Gastroesophageal sphincter (tissue), 4 donors: Measurements from ENCODE around the gene SLC6A1. TPM values are rescaled to one million over a fixed set of nuclear protein-coding genes. Genes with fewer than 3 reads are reported as not detected.

ENCODE experiments used
- ATAC-seq: fragments of 150-250 bp; one replicate; pipeline ENCODE4 v1.9.1; 2016; ENCODE audit warnings: mild to moderate bottlenecking, moderate library complexity
- H3K27ac ChIP-seq, 4 donors: fragments of 200-600 bp; sonication (generic) in 3 of 4; 1 replicate in 3 of 4; 2 replicates in 1 of 4; pipeline ENCODE4 v1.5.1; 2016 to 2019
- H3K27me3 ChIP-seq: fragments of 200-600 bp; sonication (generic); one replicate; pipeline ENCODE4 v1.5.1; 2019
- H3K36me3 ChIP-seq, 2 donors: fragments of 200-600 bp; sonication (generic); one replicate each; pipeline ENCODE4 v1.5.1; 2019; ENCODE audit warnings: control low read depth in 1 of 2
- H3K4me1 ChIP-seq, 3 donors: fragments of 200-600 bp; sonication (generic); 1 replicate in 2 of 3; 2 replicates in 1 of 3; pipeline ENCODE4 v1.5.1; 2016 to 2019; ENCODE audit warnings: control low read depth in 2 of 3
- H3K4me3 ChIP-seq, 2 donors: fragments of 200-600 bp; sonication (generic); one replicate each; pipeline ENCODE4 v1.5.1; 2019; ENCODE audit warnings: mild to moderate bottlenecking in 1 of 2, moderate library complexity in 1 of 2
- H3K9me3 ChIP-seq, 3 donors: fragments of 200-600 bp; sonication (generic); one replicate each; pipeline ENCODE4 v1.5.1; 2017 to 2019; ENCODE audit warnings: control low read depth in 2 of 3
- CTCF ChIP-seq, 4 experiments: fragments of 200-600 bp in 2 of 4; fragments of 450-650 bp in 2 of 4; sonication (generic) in 1 of 4; IDR thresholded peaks; one replicate each; pipeline ENCODE4 v1.5.1; 2017 to 2019; ENCODE audit warnings: antibody characterized with exemption in 4 of 4, mild to moderate bottlenecking in 2 of 4, moderate library complexity in 2 of 4
- EP300 ChIP-seq: sonication (generic); formaldehyde crosslinking; IDR thresholded peaks from one replicate; pipeline ENCODE4 v1.6.1; 2017; ENCODE audit warnings: antibody characterized with exemption, mild to moderate bottlenecking
- POLR2A ChIP-seq, 2 donors: fragments of 450-650 bp; IDR thresholded peaks; one replicate each; pipeline ENCODE4 v1.6.1; 2017; ENCODE audit warnings: antibody characterized with exemption in 2 of 2, mild to moderate bottlenecking in 2 of 2, moderate library complexity in 1 of 2
- POLR2AphosphoS5 ChIP-seq: sonication (generic); formaldehyde crosslinking; IDR thresholded peaks from one replicate; pipeline ENCODE4 v1.6.1; 2017; ENCODE audit warnings: antibody characterized with exemption
- WGBS, 2 donors: methylation state at CpG; one replicate each; pipeline ENCODE4 v1.1.5; 2018; ENCODE audit warnings: low coverage in 1 of 2; 5-methylcytosine and 5-hydroxymethylcytosine counted together
- total RNA-seq, 4 donors: library from RNA; depleted of rRNA; stranded (reverse); fragments of >200 nt; gene quantifications; one replicate each; pipeline ENCODE4 v1.1.0, GENCODE V29; 2016

Gene SLC6A1
- total RNA-seq, 4 donors from 2014 or later = 0.62 to 2.5 (median 0.67) TPM; not detected in 1

- no peaks in the 10 kb centered on the region for H3K36me3 ChIP-seq
- H3K27ac ChIP-seq = no peak overlapping the region
- H3K4me1 ChIP-seq = peaks cover 0 to 6% (median 0%) of the 10 kb centered on the region in 3 donors
- TF ChIP-seq POLR2AphosphoS5 (no peak), CTCF (IDR thresholded peaks at IDR 0.05) (no peak), POLR2A (IDR thresholded peaks at IDR 0.05) (no peak), EP300 (no peak)
- H3K27me3 ChIP-seq = peaks cover 13% of the 10 kb centered on the region
- ATAC-seq = no peak
- WGBS, 2 donors = 17% methylated on average over 6 of the region's 10 CpGs; no CpG with 5 or more reads in 1 of the 2 donors
- no peaks in the 10 kb centered on the region for H3K9me3 ChIP-seq
- H3K4me3 ChIP-seq = no peak overlapping the region
Observed at GRCh38 chr3:10977892-10978510, 14.5 kb upstream of the SLC6A1 start.

GRCh38 chr3:10978956-10979355, 13.6 kb upstream of the SLC6A1 start:
- Histone ChIP-seq H3K4me3 (no peak overlapping the region), H3K27me3 (peaks cover 4% of the 10 kb centered on the region), H3K4me1 (peaks cover 0 to 13% (median 0%) of the 10 kb centered on the region in 3 donors), H3K36me3 (no peaks in the 10 kb centered on the region), H3K9me3 (no peaks in the 10 kb centered on the region), H3K27ac (no peak overlapping the region)
- 87 to 91% methylated on average over 5 to 7 of the region's 7 CpGs for WGBS, 2 donors
- no peak for TF ChIP-seq EP300
- TF ChIP-seq POLR2A (IDR thresholded peaks at IDR 0.05) = no peak
- no peak for TF ChIP-seq POLR2AphosphoS5
- TF ChIP-seq CTCF (IDR thresholded peaks at IDR 0.05) = no peak
- no peak for ATAC-seq

- H3K9me3 ChIP-seq = no peaks in the 10 kb centered on the region
- ATAC-seq = no peak
- H3K4me3 ChIP-seq = no peak overlapping the region
- no peaks in the 10 kb centered on the region for H3K27me3 ChIP-seq
- no peak for TF ChIP-seq EP300
- no peak for TF ChIP-seq CTCF (IDR thresholded peaks at IDR 0.05)
- no peak for TF ChIP-seq POLR2A (IDR thresholded peaks at IDR 0.05)
- no peak for TF ChIP-seq POLR2AphosphoS5
- H3K27ac ChIP-seq = no peak overlapping the region
- H3K36me3 ChIP-seq = no peaks in the 10 kb centered on the region
- WGBS, 2 donors = 73 to 74% methylated on average over 6 to 7 of the region's 7 CpGs
- H3K4me1 ChIP-seq = peaks cover 0 to 13% (median 0%) of the 10 kb centered on the region in 3 donors
Observed at GRCh38 chr3:10980312-10980711, 12.2 kb upstream of the SLC6A1 start.

- 66% methylated on average over 3 of the region's 3 CpGs; no CpG with 5 or more reads in 1 of the 2 donors for WGBS, 2 donors
- Histone ChIP-seq H3K27ac (no peak overlapping the region), H3K4me3 (no peak overlapping the region), H3K4me1 (peaks cover 0 to 13% (median 0%) of the 10 kb centered on the region in 3 donors), H3K36me3 (no peaks in the 10 kb centered on the region), H3K27me3 (no peaks in the 10 kb centered on the region), H3K9me3 (no peaks in the 10 kb centered on the region)
- TF ChIP-seq POLR2AphosphoS5 (no peak), POLR2A (IDR thresholded peaks at IDR 0.05) (no peak)
- no peak for ATAC-seq
Observed at GRCh38 chr3:10981031-10981430, 11.5 kb upstream of the SLC6A1 start.

GRCh38 chr3:10981961-10982360, 10.6 kb upstream of the SLC6A1 start:
- H3K9me3 ChIP-seq = no peaks in the 10 kb centered on the region
- no peaks in the 10 kb centered on the region for H3K27me3 ChIP-seq
- no peak overlapping the region for H3K27ac ChIP-seq
- H3K4me1 ChIP-seq = peaks cover 0 to 13% (median 0%) of the 10 kb centered on the region in 3 donors
- no peaks in the 10 kb centered on the region for H3K36me3 ChIP-seq
- H3K4me3 ChIP-seq = no peak overlapping the region
- no peak for ATAC-seq
- no peak for TF ChIP-seq POLR2A (IDR thresholded peaks at IDR 0.05)
- no peak for TF ChIP-seq POLR2AphosphoS5
- TF ChIP-seq CTCF (IDR thresholded peaks at IDR 0.05) = no peak
- TF ChIP-seq EP300 = no peak
- 33 to 63% methylated on average over 2 to 5 of the region's 5 CpGs for WGBS, 2 donors
